HEK293 (cell line): ENCODE measurements around the gene KCNQ2.

ENCODE experiments used
- CTCF ChIA-PET: fragments of 350-600 bp; formaldehyde crosslinking; extraction: SDS; loops from one replicate; lab custom pipeline; 2021; ENCODE audit warnings: antibody characterized with exemption; lab: Yijun Ruan, JAX
- POLR2A ChIA-PET: fragments of 300-600 bp; formaldehyde crosslinking; extraction: SDS; loops from one replicate; lab custom pipeline; 2020; ENCODE audit warnings: antibody characterized with exemption, inconsistent platforms; lab: Yijun Ruan, JAX
- H3K27ac ChIP-seq: fragments of 200-500 bp; sonication (Bioruptor generic); 2 replicates; pipeline ENCODE4 v1.5.1; 2014; ENCODE audit warnings: low read depth, low read length, control low read depth, inconsistent platforms; ENCODE audit errors: extremely low read depth
- H3K36me3 ChIP-seq, 2 experiments: fragments of 200-500 bp in 1 of 2; sonication (Bioruptor generic) in 1 of 2; 1 replicate in 1 of 2; 2 replicates in 1 of 2; pipeline ENCODE4 v1.5.1; 2014 to 2017; ENCODE audit warnings: inconsistent platforms in 2 of 2, low read length in 2 of 2; ENCODE audit not compliant: control insufficient read depth in 2 of 2, insufficient read depth in 1 of 2
- H3K4me1 ChIP-seq: fragments of 200-500 bp; sonication (Bioruptor generic); 2 replicates; pipeline ENCODE4 v1.5.1; 2014; ENCODE audit warnings: mild to moderate bottlenecking, low read length, inconsistent platforms; ENCODE audit not compliant: control insufficient read depth, insufficient read depth
- H3K4me3 ChIP-seq: 2 replicates; pipeline ENCODE4 v1.5.1; 2011; ENCODE audit warnings: low read depth, mild to moderate bottlenecking, control low read depth, low read length, moderate library complexity
- H3K9me3 ChIP-seq: fragments of 200-500 bp; sonication (Bioruptor generic); 2 replicates; pipeline ENCODE4 v1.5.1; 2014; ENCODE audit warnings: low read depth, low read length, inconsistent platforms; ENCODE audit not compliant: control insufficient read depth, insufficient read depth
- GLI2 ChIP-seq: fragments of 450-650 bp; formaldehyde crosslinking; IDR thresholded peaks from 2 replicates; pipeline ENCODE4; 2017; ENCODE audit warnings: missing biosample characterization, missing genetic modification characterization, low read depth, borderline replicate concordance
- GLIS1 ChIP-seq: fragments of 450-650 bp; formaldehyde crosslinking; IDR thresholded peaks from 2 replicates; pipeline ENCODE4 v1.5.1; 2016; ENCODE audit warnings: missing biosample characterization, missing genetic modification characterization
- GLIS2 ChIP-seq: fragments of 450-650 bp; formaldehyde crosslinking; IDR thresholded peaks from 2 replicates; pipeline ENCODE4 v1.5.1; 2016; ENCODE audit warnings: missing biosample characterization, missing genetic modification characterization
- MEIS1 ChIP-seq: sonication (generic); formaldehyde crosslinking; IDR thresholded peaks from 2 replicates; pipeline ENCODE4 v1.8.1; 2022; ENCODE audit warnings: missing genetic modification reagents, mild to moderate bottlenecking, borderline replicate concordance
- SCRT1 ChIP-seq: fragments of 450-650 bp; formaldehyde crosslinking; IDR thresholded peaks from 2 replicates; pipeline ENCODE4 v1.5.1; 2016; ENCODE audit warnings: missing biosample characterization, missing genetic modification characterization, borderline replicate concordance
- SP2 ChIP-seq: fragments of 450-650 bp; formaldehyde crosslinking; IDR thresholded peaks from 2 replicates; pipeline ENCODE4 v1.5.1; 2016; ENCODE audit warnings: missing biosample characterization, missing genetic modification characterization
- ZBTB8A ChIP-seq: fragments of 450-650 bp; formaldehyde crosslinking; IDR thresholded peaks from 2 replicates; pipeline ENCODE4 v1.5.1; 2016; ENCODE audit warnings: missing biosample characterization, missing genetic modification characterization
- ZIC2 ChIP-seq: fragments of 450-650 bp; formaldehyde crosslinking; IDR thresholded peaks from 2 replicates; pipeline ENCODE4 v1.5.1; 2016; ENCODE audit warnings: missing biosample characterization, missing genetic modification characterization
- ZNF140 ChIP-seq: fragments of 450-650 bp; formaldehyde crosslinking; IDR thresholded peaks from 2 replicates; pipeline ENCODE4 v1.5.1; 2016; ENCODE audit warnings: missing biosample characterization, missing genetic modification characterization
- ZNF354C ChIP-seq: fragments of 450-650 bp; formaldehyde crosslinking; IDR thresholded peaks from 2 replicates; pipeline ENCODE4 v1.5.1; 2016; ENCODE audit warnings: missing biosample characterization, missing genetic modification characterization, low read depth, borderline replicate concordance
- ZNF473 ChIP-seq: fragments of 450-650 bp; formaldehyde crosslinking; IDR thresholded peaks from 2 replicates; pipeline ENCODE4 v1.5.1; 2017; ENCODE audit warnings: missing biosample characterization, missing genetic modification characterization
- ZNF555 ChIP-seq: fragments of 450-650 bp; formaldehyde crosslinking; conservative IDR thresholded peaks from 2 replicates; pipeline ENCODE4 v1.5.1; 2017; ENCODE audit warnings: missing biosample characterization, mild to moderate bottlenecking, missing genetic modification characterization, inconsistent platforms
- ZSCAN23 ChIP-seq: fragments of 450-650 bp; formaldehyde crosslinking; IDR thresholded peaks from 2 replicates; pipeline ENCODE4 v1.5.1; 2016; ENCODE audit warnings: missing biosample characterization, missing genetic modification characterization
- TF ChIP-seq, protein P1 (sequence below): fragments of 450-650 bp; formaldehyde crosslinking; IDR thresholded peaks from 2 replicates; pipeline ENCODE4 v1.5.1; 2016; ENCODE audit warnings: missing biosample characterization, missing genetic modification characterization

KCNQ2 gene

DNA sequence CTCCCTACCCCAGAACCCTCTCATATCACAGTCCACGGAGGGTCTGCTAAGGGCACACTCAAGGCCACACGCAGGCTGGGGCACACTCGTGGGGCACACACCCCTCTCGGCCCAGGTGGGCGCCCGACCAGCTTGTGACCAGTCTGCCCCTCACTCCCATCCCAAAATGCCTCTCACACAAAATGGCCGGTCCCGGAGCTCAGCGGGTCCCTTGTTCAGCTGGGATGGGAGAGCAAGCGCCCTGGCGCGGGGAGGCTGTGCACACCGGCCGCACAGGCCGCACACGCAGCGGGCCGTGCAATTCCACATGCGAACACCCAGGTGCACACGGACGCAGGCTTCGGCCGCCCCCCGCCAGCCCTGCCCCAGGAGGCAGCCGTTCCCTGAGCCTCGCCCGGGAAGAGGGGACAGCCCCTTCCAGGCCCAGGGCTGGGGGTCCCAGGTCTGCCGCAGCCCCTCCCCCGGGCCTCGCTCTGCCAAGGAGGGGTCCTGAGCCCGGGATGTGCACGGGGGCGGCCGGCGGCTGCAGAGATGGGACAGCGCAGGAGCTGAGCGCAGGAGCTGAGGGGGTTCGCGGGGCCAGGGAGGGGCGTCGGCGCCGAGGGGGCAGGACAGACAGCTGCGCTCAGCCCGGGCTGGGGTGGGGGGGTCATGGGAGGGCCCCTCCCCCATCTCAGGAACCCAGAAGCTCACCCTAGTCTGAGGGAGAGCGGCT lies 1.3 kb downstream of the KCNQ2 start:
- Histone ChIP-seq H3K4me1 (peaks cover 3% of the 10 kb centered on the region), H3K27ac (no peak overlapping the region), H3K4me3 (no peak overlapping the region), H3K36me3 (no peaks in the 10 kb centered on the region), H3K9me3 (no peaks in the 10 kb centered on the region)
- CTCF ChIA-PET, result interaction anchor here (1.6 kb wide), 1 partner anchor 37 kb away, joined by 4 read pairs; no protein-coding TSS in a partner anchor
- POLR2A ChIA-PET, result no interaction called here
- TF ChIP-seq ZNF555 (tag by site-specific recombination) (no peak), ZNF354C (no peak), GLIS1 (tag by site-specific recombination) (peak; percentile 1; the same call in 1 of the 2 replicates), ZNF140 (tag by site-specific recombination) (no peak), ZBTB8A (peak; percentile 59)
- TF ChIP-seq, protein P1, sequence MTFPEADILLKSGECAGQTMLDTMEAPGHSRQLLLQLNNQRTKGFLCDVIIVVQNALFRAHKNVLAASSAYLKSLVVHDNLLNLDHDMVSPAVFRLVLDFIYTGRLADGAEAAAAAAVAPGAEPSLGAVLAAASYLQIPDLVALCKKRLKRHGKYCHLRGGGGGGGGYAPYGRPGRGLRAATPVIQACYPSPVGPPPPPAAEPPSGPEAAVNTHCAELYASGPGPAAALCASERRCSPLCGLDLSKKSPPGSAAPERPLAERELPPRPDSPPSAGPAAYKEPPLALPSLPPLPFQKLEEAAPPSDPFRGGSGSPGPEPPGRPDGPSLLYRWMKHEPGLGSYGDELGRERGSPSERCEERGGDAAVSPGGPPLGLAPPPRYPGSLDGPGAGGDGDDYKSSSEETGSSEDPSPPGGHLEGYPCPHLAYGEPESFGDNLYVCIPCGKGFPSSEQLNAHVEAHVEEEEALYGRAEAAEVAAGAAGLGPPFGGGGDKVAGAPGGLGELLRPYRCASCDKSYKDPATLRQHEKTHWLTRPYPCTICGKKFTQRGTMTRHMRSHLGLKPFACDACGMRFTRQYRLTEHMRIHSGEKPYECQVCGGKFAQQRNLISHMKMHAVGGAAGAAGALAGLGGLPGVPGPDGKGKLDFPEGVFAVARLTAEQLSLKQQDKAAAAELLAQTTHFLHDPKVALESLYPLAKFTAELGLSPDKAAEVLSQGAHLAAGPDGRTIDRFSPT (tag by site-specific recombination), result peak; percentile 53; the same call in 1 of the 2 replicates

DNA sequence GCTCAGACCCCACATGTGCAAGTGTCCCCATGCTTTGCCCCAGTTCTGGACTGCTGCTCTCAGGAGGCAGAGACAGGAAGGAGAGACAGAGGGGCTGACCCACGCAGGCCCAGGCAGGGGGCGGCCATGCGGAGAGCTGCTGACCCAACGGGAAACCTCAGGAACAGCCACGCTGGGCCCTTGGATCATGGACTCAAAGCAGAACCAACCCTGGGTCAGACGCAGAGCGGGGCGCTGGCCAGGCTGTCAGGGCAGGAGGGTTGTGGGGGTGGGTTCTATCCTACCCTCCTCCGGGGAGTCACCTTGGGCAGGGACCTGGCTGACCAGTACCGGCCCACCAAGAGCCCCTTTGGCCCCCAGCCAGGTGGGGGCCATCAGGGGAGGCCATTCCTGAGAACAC lies 2.0 kb downstream of the KCNQ2 start:
- TF ChIP-seq SP2 (tag by site-specific recombination), result 0 out of 2 replicates have a peak, but pooled peaks have one; percentile 17
- no peak for TF ChIP-seq ZNF473 (tag by site-specific recombination)
- TF ChIP-seq, all 188 proteins: peak for 1
- peaks cover 3% of the 10 kb centered on the region for H3K4me1 ChIP-seq
- no peaks in the 10 kb centered on the region for H3K9me3 ChIP-seq
- no peak overlapping the region for H3K27ac ChIP-seq
- H3K36me3 ChIP-seq, result no peaks in the 10 kb centered on the region
- CTCF ChIA-PET, result interaction anchor here (0.5 to 1.6 kb wide), 2 partner anchors 36 to 626 kb away, joined by 4 read pairs; no protein-coding TSS in a partner anchor
- no peak overlapping the region for H3K4me3 ChIP-seq
- POLR2A ChIA-PET, result no interaction called here

DNA sequence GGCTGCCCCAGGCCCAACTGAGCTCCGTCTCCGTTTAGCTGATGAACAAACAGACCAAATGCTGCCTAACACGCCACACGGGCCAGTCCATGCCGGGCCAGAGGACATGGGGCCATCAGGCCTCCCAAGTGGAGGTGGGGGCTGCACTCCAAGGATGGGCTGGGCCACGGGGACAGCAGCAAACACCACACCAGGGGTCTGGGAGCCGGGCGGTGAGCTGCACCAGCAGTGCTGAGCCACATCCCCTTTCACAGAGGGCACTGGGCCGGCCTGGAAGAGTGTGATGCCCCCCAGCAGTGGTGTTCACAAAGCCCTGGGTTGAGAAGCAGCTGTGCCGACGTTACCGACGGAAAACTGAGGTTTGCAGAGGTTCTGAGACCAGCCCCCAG lies 2.7 kb downstream of the KCNQ2 start:
- ChIA-PET POLR2A (no interaction called here), CTCF (interaction anchor here (0.5 to 1.6 kb wide), 2 partner anchors 35 to 625 kb away, joined by 4 read pairs; no protein-coding TSS in a partner anchor)
- Histone ChIP-seq H3K9me3 (no peaks in the 10 kb centered on the region), H3K4me3 (no peak overlapping the region), H3K27ac (no peak overlapping the region), H3K4me1 (peaks cover 3% of the 10 kb centered on the region), H3K36me3 (no peaks in the 10 kb centered on the region)
- TF ChIP-seq ZSCAN23 (tag by site-specific recombination) (no peak), GLIS2 (0 out of 2 replicates have a peak, but pooled peaks have one; percentile 35)

DNA sequence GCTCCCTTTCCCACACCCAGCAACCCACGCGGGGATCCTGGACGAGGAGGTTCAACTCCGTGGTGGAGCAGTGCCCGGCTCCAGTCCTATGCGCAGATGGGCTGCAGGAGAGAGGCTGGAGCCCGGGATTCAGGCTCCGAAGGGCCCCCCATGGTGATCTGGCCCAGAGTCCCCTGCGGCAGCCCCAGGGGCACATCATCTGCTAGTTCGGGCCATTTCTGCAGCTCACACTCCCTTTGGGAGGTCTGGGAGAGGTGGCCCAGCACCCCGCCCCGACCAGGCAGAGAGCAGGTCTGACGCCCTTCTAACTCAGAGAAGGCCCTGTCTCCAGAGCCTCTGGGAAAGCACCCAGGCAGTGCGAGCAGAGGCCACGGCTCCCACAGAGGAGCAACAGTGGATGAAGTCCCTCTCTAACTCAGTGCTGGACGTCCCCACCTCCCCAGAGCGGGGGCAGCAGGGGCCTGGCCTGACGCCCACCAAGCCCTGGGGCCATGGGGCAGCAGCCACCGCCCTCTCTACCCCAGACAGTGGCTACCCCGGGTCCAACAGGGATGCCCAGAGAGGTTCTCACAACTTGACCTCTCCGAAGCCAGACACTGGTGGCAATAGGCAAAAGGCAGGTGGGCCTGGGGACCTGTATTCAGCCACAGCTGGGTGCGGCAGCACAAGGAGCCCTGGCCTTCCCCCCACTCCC lies 3.3 kb downstream of the KCNQ2 start:
- Histone ChIP-seq H3K27ac (no peak overlapping the region), H3K4me1 (no peaks in the 10 kb centered on the region; the same call in 1 of the 2 replicates), H3K36me3 (no peaks in the 10 kb centered on the region), H3K4me3 (no peak overlapping the region), H3K9me3 (no peaks in the 10 kb centered on the region)
- TF ChIP-seq MEIS1 (CRISPR knock-in tag) (no peak), SCRT1 (tag by site-specific recombination) (no peak), ZIC2 (tag by site-specific recombination) (peak; percentile 23; the same call in 1 of the 2 replicates), ZBTB8A (0 out of 2 replicates have a peak, but pooled peaks have one; percentile 13), GLI2 (tag by site-specific recombination) (no peak)
- POLR2A ChIA-PET, result no interaction called here
- CTCF ChIA-PET, result no interaction called here
